Neural crest cell (in vitro differentiated cells): Measurements from ENCODE around the gene L1TD1. TPM values are rescaled to one million over a fixed set of nuclear protein-coding genes. Genes with fewer than 3 reads are reported as not detected.

ENCODE experiments used
- DNase-seq: peaks from one replicate; pipeline ENCODE4 v3.0.0; 2021; ENCODE audit warnings: low read depth, mixed read lengths, low spot score
- H3K27ac Mint-ChIP-seq: one replicate; pipeline ENCODE4 v1.8.0; 2021; ENCODE audit warnings: mild to moderate bottlenecking, mixed read lengths; ENCODE audit not compliant: unreplicated experiment
- H3K27me3 Mint-ChIP-seq: 2 replicates; pipeline ENCODE4 v1.8.0; 2021; ENCODE audit warnings: low read depth, mild to moderate bottlenecking, mixed read lengths
- H3K36me3 Mint-ChIP-seq: 2 replicates; pipeline ENCODE4 v1.8.0; 2021; ENCODE audit warnings: low read depth, mild to moderate bottlenecking, mixed read lengths
- H3K4me1 Mint-ChIP-seq: 2 replicates; pipeline ENCODE4 v1.8.0; 2021; ENCODE audit warnings: mixed read lengths
- H3K4me3 Mint-ChIP-seq: one replicate; pipeline ENCODE4 v1.8.0; 2021; ENCODE audit warnings: mild to moderate bottlenecking, mixed read lengths
- H3K9me3 Mint-ChIP-seq: 2 replicates; pipeline ENCODE4 v1.8.0; 2021; ENCODE audit warnings: mixed read lengths
- CTCF ChIP-seq: fragments of 200-600 bp; sonication (generic); conservative IDR thresholded peaks from 2 replicates; pipeline ENCODE4 v1.5.0; 2021; ENCODE audit warnings: antibody characterized with exemption, mild to moderate bottlenecking
- total RNA-seq: library from RNA; stranded (reverse); gene quantifications from 2 replicates; pipeline ENCODE4 v1.2.1, GENCODE V29; 2021

L1TD1 gene
- total RNA-seq, 1 donor from 2014 or later: 10.1 TPM

GRCh38 chr1:62245201-62245600 lies 50.6 kb downstream of the L1TD1 start:
- Mint-ChIP-seq H3K27ac (peak overlapping the region; percentile 3), H3K9me3 (peaks cover 4% of the 10 kb centered on the region), H3K4me1 (peaks cover 24% of the 10 kb centered on the region), H3K36me3 (no peaks in the 10 kb centered on the region), H3K27me3 (no peaks in the 10 kb centered on the region), H3K4me3 (no peak overlapping the region)
- TF ChIP-seq CTCF: no peak
- no peak for DNase-seq

- DNase-seq: no peak
- peaks cover 4% of the 10 kb centered on the region for H3K9me3 Mint-ChIP-seq
- H3K36me3 Mint-ChIP-seq: no peaks in the 10 kb centered on the region
- H3K4me3 Mint-ChIP-seq: no peak overlapping the region
- H3K27ac Mint-ChIP-seq: no peak overlapping the region
- no peaks in the 10 kb centered on the region for H3K27me3 Mint-ChIP-seq
- peaks cover 21% of the 10 kb centered on the region for H3K4me1 Mint-ChIP-seq
- TF ChIP-seq CTCF: no peak
Observed at GRCh38 chr1:62247391-62248168, 52.9 kb downstream of the L1TD1 start.

- H3K27ac Mint-ChIP-seq: no peak overlapping the region
- H3K27me3 Mint-ChIP-seq: no peaks in the 10 kb centered on the region
- H3K4me3 Mint-ChIP-seq: no peak overlapping the region
- peaks cover 17% of the 10 kb centered on the region for H3K4me1 Mint-ChIP-seq
- H3K9me3 Mint-ChIP-seq: no peaks in the 10 kb centered on the region
- H3K36me3 Mint-ChIP-seq: no peaks in the 10 kb centered on the region
- no peak for DNase-seq
- no peak for TF ChIP-seq CTCF
Observed at GRCh38 chr1:62250126-62250726, 55.6 kb downstream of the L1TD1 start.

- H3K27ac Mint-ChIP-seq: no peak overlapping the region
- DNase-seq: no peak
- peaks cover 2% of the 10 kb centered on the region for H3K9me3 Mint-ChIP-seq
- H3K4me3 Mint-ChIP-seq: no peak overlapping the region
- TF ChIP-seq CTCF: no peak
- no peaks in the 10 kb centered on the region for H3K36me3 Mint-ChIP-seq
- no peaks in the 10 kb centered on the region for H3K27me3 Mint-ChIP-seq
- no peaks in the 10 kb centered on the region for H3K4me1 Mint-ChIP-seq
Observed at GRCh38 chr1:62259551-62259950, 64.9 kb downstream of the L1TD1 start.

- TF ChIP-seq CTCF: no peak
- H3K9me3 Mint-ChIP-seq: peaks cover 2% of the 10 kb centered on the region
- H3K27me3 Mint-ChIP-seq: no peaks in the 10 kb centered on the region
- DNase-seq: no peak
- no peak overlapping the region for H3K4me3 Mint-ChIP-seq
- no peaks in the 10 kb centered on the region for H3K4me1 Mint-ChIP-seq
- no peaks in the 10 kb centered on the region for H3K36me3 Mint-ChIP-seq
- no peak overlapping the region for H3K27ac Mint-ChIP-seq
Observed at GRCh38 chr1:62260688-62261087, 66.0 kb downstream of the L1TD1 start.

Other genes starting within 250 kb of the L1TD1 start
- gene KANK4, start 124.6 kb downstream of the L1TD1 start, total RNA-seq: 5.4 and 6.5 TPM in 2 replicates
- 70.0 and 71.4 TPM in 2 replicates for gene USP1, start 242.2 kb downstream of the L1TD1 start, total RNA-seq